HCT116 (cell line): ENCODE data around the gene NOD1. TPM values are rescaled to one million over a fixed set of nuclear protein-coding genes. Genes with fewer than 3 reads are reported as not detected.

Experiments used
- ATAC-seq: fragments of 200-7000 bp; cut with Tn5 transposase; 2 replicates; pipeline ENCODE4 v1.9.1; 2020; ENCODE audit warnings: mild to moderate bottlenecking, moderate library complexity
- BruUV-seq: library from RNA; stranded (reverse); fragments of 400-500 nt; replicated peaks from 2 replicates; lab custom pipeline; 2021; lab: Mats Ljungman, UMichigan
- CTCF ChIA-PET: fragments of 300-600 bp; sonication (Branson Sonifier 250); formaldehyde crosslinking; loops from one replicate; lab custom pipeline; 2021; ENCODE audit warnings: antibody characterized with exemption; lab: Charles Lee
- POLR2A ChIA-PET: fragments of 300-600, 350-600 bp; sonication (Branson Sonifier 250); formaldehyde crosslinking; loops from one replicate; lab custom pipeline; 2021; ENCODE audit warnings: antibody characterized with exemption; lab: Charles Lee
- RAD21 ChIA-PET, 2 experiments: fragments of 300-600 bp; sonication (Branson Sonifier 250); formaldehyde crosslinking; loops; one replicate each; lab custom pipeline; 2023; ENCODE audit warnings: low total read pairs in 2 of 2; ENCODE audit not compliant: uncharacterized antibody in 2 of 2, unreplicated experiment in 2 of 2, low non-redundant PET in 1 of 2; lab: Charles Lee
- DNase-seq: peaks from one replicate; pipeline ENCODE4 v3.0.0-alpha.2; 2010; ENCODE audit warnings: low read depth, low spot score
- H2AFZ ChIP-seq: fragments of 200-600 bp; shearing (Covaris generic), sonication (generic); 2 replicates; pipeline ENCODE4 v1.6.1; 2017; ENCODE audit warnings: low read depth, mixed run types, mixed read lengths, antibody characterized with exemption, low read length; ENCODE audit not compliant: poor library complexity, severe bottlenecking
- H3K27ac ChIP-seq: 2 replicates; pipeline ENCODE4 v1.5.1; 2012; ENCODE audit warnings: low read depth, low read length
- H3K27me3 ChIP-seq: fragments of 200-600 bp; sonication (generic); 2 replicates; pipeline ENCODE4 v1.6.1; 2016; ENCODE audit warnings: mixed run types, low read length, mixed read lengths; ENCODE audit not compliant: insufficient read depth
- H3K36me3 ChIP-seq, 2 experiments: fragments of 200-500 bp in 1 of 2; fragments of 200-600 bp in 1 of 2; sonication (Bioruptor generic) in 1 of 2; sonication (generic) in 1 of 2; 2 replicates each; pipeline versions ENCODE4 v1.5.1 to v1.6.1; 2014 to 2016; ENCODE audit warnings: low read length in 2 of 2, inconsistent platforms in 1 of 2, mixed read lengths in 1 of 2, mixed run types in 1 of 2; ENCODE audit not compliant: insufficient read depth in 2 of 2, control insufficient read depth in 1 of 2
- H3K4me1 ChIP-seq, 2 experiments: fragments of 200-600 bp in 1 of 2; sonication (generic) in 1 of 2; 2 replicates each; pipeline versions ENCODE4 v1.5.1 to v1.6.1; 2012 to 2017; ENCODE audit warnings: low read length in 2 of 2, inconsistent platforms in 1 of 2, mild to moderate bottlenecking in 1 of 2, mixed read lengths in 1 of 2, mixed run types in 1 of 2, moderate library complexity in 1 of 2; ENCODE audit not compliant: insufficient read depth in 2 of 2, control insufficient read depth in 1 of 2
- H3K4me2 ChIP-seq: fragments of 200-600 bp; sonication (generic); 2 replicates; pipeline ENCODE4 v1.6.1; 2017; ENCODE audit warnings: mixed run types, low read length, mixed read lengths
- H3K4me3 ChIP-seq, 2 experiments: fragments of 200-600 bp in 1 of 2; sonication (generic) in 1 of 2; replicated peaks in 1 of 2; 2 replicates each; pipeline ENCODE4 v1.5.1; 2011 to 2016; ENCODE audit warnings: low read length in 2 of 2, control low read depth in 1 of 2, low read depth in 1 of 2, mild to moderate bottlenecking in 1 of 2, mixed read lengths in 1 of 2, mixed run types in 1 of 2
- H3K79me2 ChIP-seq: fragments of 200-600 bp; sonication (generic); 2 replicates; pipeline ENCODE4 v1.6.1; 2017; ENCODE audit warnings: mild to moderate bottlenecking, mixed run types, low read length, moderate library complexity, mixed read lengths; ENCODE audit not compliant: insufficient read depth
- H3K9ac ChIP-seq: fragments of 200-600 bp; sonication (generic); 2 replicates; pipeline ENCODE4 v1.6.1; 2016; ENCODE audit warnings: low read length, mixed read lengths
- H3K9me2 ChIP-seq: fragments of 200-600 bp; sonication (generic), shearing (Covaris generic); 2 replicates; pipeline ENCODE4 v1.6.1; 2017; ENCODE audit warnings: mixed run types, mild to moderate bottlenecking, moderate library complexity; ENCODE audit not compliant: insufficient read depth
- H3K9me3 ChIP-seq, 2 experiments: fragments of 200-500 bp in 1 of 2; fragments of 200-600 bp in 1 of 2; sonication (Bioruptor generic) in 1 of 2; sonication (generic) in 1 of 2; 2 replicates each; pipeline ENCODE4 v1.6.1; 2014 to 2017; ENCODE audit warnings: low read length in 2 of 2, mixed read lengths in 2 of 2, inconsistent platforms in 1 of 2, low read depth in 1 of 2, mild to moderate bottlenecking in 1 of 2, mixed run types in 1 of 2, moderate library complexity in 1 of 2; ENCODE audit not compliant: control insufficient read depth in 1 of 2, insufficient read depth in 1 of 2
- H4K20me1 ChIP-seq: fragments of 200-600 bp; sonication (generic), shearing (Covaris generic); 2 replicates; pipeline ENCODE4 v1.6.1; 2017; ENCODE audit warnings: mixed run types, mild to moderate bottlenecking, moderate library complexity; ENCODE audit not compliant: insufficient read depth
- CBX3 ChIP-seq: IDR thresholded peaks from 2 replicates; pipeline ENCODE4 v1.6.1; 2012; ENCODE audit warnings: low read depth
- ELF1 ChIP-seq: IDR thresholded peaks from 2 replicates; pipeline ENCODE4 v1.6.1; 2012; ENCODE audit warnings: low read depth, borderline replicate concordance
- EZH2phosphoT487 ChIP-seq: fragments of 200-600 bp; IDR thresholded peaks from 2 replicates; pipeline ENCODE4 v1.6.1; 2018; ENCODE audit warnings: antibody characterized with exemption, borderline replicate concordance
- POLR2AphosphoS5 ChIP-seq: IDR thresholded peaks from 2 replicates; pipeline ENCODE4 v1.6.1; 2011; ENCODE audit warnings: mild to moderate bottlenecking, low read depth, low read length, moderate library complexity
- RAD21 ChIP-seq: IDR thresholded peaks from 2 replicates; pipeline ENCODE4 v1.6.1; 2012; ENCODE audit warnings: low read depth, mild to moderate bottlenecking
- SP1 ChIP-seq: IDR thresholded peaks from 2 replicates; pipeline ENCODE4 v1.6.1; 2012; ENCODE audit warnings: low read depth
- ZFX ChIP-seq: fragments of 450-650 bp; IDR thresholded peaks from 2 replicates; pipeline ENCODE4 v1.6.1; 2017
- ZNF274 ChIP-seq: fragments of 200-500 bp; sonication (Bioruptor generic); IDR thresholded peaks from 2 replicates; pipeline ENCODE4 v1.6.1; 2014; ENCODE audit warnings: mild to moderate bottlenecking, low read depth, low read length, inconsistent platforms
- intact Hi-C: fragments of 100-400 bp; cut with micrococcal nuclease; formaldehyde crosslinking; loops from 2 replicates; pipeline ENCODE4 v1.10.0; 2022
- total RNA-seq: library from RNA; stranded (reverse); gene quantifications from one replicate; pipeline ENCODE4 v1.2.1, GENCODE V29; 2021; ENCODE audit not compliant: unreplicated experiment
- TF ChIP-seq, protein P1 (sequence below), 3 experiments: fragments of 200-600 bp in 1 of 3; sonication (generic) in 1 of 3; IDR thresholded peaks in 2 of 3; conservative IDR thresholded peaks in 1 of 3; 2 replicates each; pipeline ENCODE4 v1.5.1; 2012 to 2017; ENCODE audit warnings: low read depth in 2 of 3, low read length in 2 of 3, antibody characterized with exemption in 1 of 3, borderline replicate concordance in 1 of 3, control low read depth in 1 of 3, mild to moderate bottlenecking in 1 of 3, mixed read lengths in 1 of 3, mixed run types in 1 of 3, moderate library complexity in 1 of 3; ENCODE audit not compliant: insufficient read depth in 1 of 3
- TF ChIP-seq, protein P2 (sequence below): IDR thresholded peaks from 2 replicates; pipeline ENCODE4 v1.6.1; 2012
- TF ChIP-seq, protein P3 (sequence below): IDR thresholded peaks from 2 replicates; pipeline ENCODE4 v1.6.1; 2012

The NOD1 gene
- total RNA-seq, 1 experiment from 2014 or later: 5.9 TPM

DNA sequence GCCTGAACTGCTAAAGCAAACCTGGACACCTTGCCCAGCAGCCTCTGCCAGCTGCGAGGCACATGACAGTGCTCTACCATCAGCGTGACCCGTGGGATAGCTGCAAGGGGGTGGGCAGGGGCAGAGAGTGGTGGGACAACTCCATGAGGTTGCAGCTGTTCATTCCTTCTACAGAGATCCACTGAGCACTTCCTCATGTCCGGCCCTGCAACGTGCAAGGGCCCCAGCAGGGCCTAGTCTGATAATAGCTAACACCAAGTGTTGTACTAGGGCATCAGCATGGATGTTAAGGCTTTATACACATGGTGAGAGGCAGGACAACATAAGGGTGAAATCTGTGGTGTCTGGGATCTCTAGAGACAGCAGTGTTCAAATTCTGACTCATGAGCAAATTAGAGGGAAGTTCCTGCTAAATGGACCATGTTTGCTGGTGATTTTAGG is 14.3 kb downstream of the NOD1 start:
- CTCF ChIA-PET: no interaction called here

More for the DNA sequence above, 14.3 kb downstream of the NOD1 start:
- Histone ChIP-seq H3K79me2 (peaks cover 5% of the 10 kb centered on the region; the same call in 1 of the 2 replicates), H2AFZ (no peak overlapping the region), H3K27me3 (no peaks in the 10 kb centered on the region), H3K4me1 (peaks cover 0 to 1% of the 10 kb centered on the region in 2 experiments; a peak in 2 of 4 replicates), H3K9me2 (no peaks in the 10 kb centered on the region), H4K20me1 (no peaks in the 10 kb centered on the region), H3K36me3 (no peaks in the 10 kb centered on the region), H3K4me3 (no peak overlapping the region), H3K9me3 (no peaks in the 10 kb centered on the region), H3K27ac (no peak overlapping the region), H3K4me2 (no peak overlapping the region), H3K9ac (no peak overlapping the region)
- TF ChIP-seq SP1 (no peak), EZH2phosphoT487 (no peak), RAD21 (no peak), ZNF274 (no peak), CBX3 (no peak), ZFX (no peak), POLR2AphosphoS5 (no peak), ELF1 (no peak)
- TF ChIP-seq, protein P1, sequence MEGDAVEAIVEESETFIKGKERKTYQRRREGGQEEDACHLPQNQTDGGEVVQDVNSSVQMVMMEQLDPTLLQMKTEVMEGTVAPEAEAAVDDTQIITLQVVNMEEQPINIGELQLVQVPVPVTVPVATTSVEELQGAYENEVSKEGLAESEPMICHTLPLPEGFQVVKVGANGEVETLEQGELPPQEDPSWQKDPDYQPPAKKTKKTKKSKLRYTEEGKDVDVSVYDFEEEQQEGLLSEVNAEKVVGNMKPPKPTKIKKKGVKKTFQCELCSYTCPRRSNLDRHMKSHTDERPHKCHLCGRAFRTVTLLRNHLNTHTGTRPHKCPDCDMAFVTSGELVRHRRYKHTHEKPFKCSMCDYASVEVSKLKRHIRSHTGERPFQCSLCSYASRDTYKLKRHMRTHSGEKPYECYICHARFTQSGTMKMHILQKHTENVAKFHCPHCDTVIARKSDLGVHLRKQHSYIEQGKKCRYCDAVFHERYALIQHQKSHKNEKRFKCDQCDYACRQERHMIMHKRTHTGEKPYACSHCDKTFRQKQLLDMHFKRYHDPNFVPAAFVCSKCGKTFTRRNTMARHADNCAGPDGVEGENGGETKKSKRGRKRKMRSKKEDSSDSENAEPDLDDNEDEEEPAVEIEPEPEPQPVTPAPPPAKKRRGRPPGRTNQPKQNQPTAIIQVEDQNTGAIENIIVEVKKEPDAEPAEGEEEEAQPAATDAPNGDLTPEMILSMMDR (IDR thresholded peaks at IDR 0.05 in 2 of 3, conservative IDR thresholded peaks at IDR 0.05 in 1 of 3; ENCODE audit: borderline replicate concordance in 1 of 3, insufficient read depth in 1 of 3, low read depth in 2 of 3, low read length in 2 of 3): no peak
- TF ChIP-seq, protein P2, sequence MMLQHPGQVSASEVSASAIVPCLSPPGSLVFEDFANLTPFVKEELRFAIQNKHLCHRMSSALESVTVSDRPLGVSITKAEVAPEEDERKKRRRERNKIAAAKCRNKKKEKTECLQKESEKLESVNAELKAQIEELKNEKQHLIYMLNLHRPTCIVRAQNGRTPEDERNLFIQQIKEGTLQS: no peak
- TF ChIP-seq, protein P3, sequence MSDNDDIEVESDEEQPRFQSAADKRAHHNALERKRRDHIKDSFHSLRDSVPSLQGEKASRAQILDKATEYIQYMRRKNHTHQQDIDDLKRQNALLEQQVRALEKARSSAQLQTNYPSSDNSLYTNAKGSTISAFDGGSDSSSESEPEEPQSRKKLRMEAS: no peak
- RAD21 ChIA-PET: no interaction called here
- ATAC-seq (no peak), DNase-seq (no peak)
- intact Hi-C loops: no loop called here
- no TSS peak for BruUV-seq
- POLR2A ChIA-PET: no interaction called here
